ENCODE measurements around the gene LRRC4B. TPM values are rescaled to one million over a fixed set of nuclear protein-coding genes. Genes with fewer than 3 reads are reported as not detected.
A peak's percentile ranks its signal among the peaks of the same experiment; 100 is the strongest.
"Not testable (repeated sequence)": the region's sequence is repeated elsewhere in the genome, so short reads cannot be mapped to it uniquely, and the experiment has no call there.

LRRC4B gene, protein sequence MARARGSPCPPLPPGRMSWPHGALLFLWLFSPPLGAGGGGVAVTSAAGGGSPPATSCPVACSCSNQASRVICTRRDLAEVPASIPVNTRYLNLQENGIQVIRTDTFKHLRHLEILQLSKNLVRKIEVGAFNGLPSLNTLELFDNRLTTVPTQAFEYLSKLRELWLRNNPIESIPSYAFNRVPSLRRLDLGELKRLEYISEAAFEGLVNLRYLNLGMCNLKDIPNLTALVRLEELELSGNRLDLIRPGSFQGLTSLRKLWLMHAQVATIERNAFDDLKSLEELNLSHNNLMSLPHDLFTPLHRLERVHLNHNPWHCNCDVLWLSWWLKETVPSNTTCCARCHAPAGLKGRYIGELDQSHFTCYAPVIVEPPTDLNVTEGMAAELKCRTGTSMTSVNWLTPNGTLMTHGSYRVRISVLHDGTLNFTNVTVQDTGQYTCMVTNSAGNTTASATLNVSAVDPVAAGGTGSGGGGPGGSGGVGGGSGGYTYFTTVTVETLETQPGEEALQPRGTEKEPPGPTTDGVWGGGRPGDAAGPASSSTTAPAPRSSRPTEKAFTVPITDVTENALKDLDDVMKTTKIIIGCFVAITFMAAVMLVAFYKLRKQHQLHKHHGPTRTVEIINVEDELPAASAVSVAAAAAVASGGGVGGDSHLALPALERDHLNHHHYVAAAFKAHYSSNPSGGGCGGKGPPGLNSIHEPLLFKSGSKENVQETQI
- 4.6 TPM for total RNA-seq
- long read RNA-seq, partial matches to known transcripts, result 0 of 3 reads
- long read RNA-seq, other reads (novel, unspliced or antisense), result 3 of 3 reads

- no peak for ATAC-seq
- H3K9me3 ChIP-seq, result no peaks in the 10 kb centered on the region
- H3K27ac ChIP-seq, result no peak within 1 kb of the TSS
- H3K4me1 ChIP-seq, result no peaks in the 10 kb centered on the region
- intact Hi-C loops (cut with DNase I), result no loop called here
- H3K36me3 ChIP-seq, result no peaks in the 10 kb centered on the region
- TF ChIP-seq, protein P1, sequence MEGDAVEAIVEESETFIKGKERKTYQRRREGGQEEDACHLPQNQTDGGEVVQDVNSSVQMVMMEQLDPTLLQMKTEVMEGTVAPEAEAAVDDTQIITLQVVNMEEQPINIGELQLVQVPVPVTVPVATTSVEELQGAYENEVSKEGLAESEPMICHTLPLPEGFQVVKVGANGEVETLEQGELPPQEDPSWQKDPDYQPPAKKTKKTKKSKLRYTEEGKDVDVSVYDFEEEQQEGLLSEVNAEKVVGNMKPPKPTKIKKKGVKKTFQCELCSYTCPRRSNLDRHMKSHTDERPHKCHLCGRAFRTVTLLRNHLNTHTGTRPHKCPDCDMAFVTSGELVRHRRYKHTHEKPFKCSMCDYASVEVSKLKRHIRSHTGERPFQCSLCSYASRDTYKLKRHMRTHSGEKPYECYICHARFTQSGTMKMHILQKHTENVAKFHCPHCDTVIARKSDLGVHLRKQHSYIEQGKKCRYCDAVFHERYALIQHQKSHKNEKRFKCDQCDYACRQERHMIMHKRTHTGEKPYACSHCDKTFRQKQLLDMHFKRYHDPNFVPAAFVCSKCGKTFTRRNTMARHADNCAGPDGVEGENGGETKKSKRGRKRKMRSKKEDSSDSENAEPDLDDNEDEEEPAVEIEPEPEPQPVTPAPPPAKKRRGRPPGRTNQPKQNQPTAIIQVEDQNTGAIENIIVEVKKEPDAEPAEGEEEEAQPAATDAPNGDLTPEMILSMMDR (IDR thresholded peaks at IDR 0.05), result no peak
- no peak for DNase-seq
- no peak within 1 kb of the TSS for H3K4me3 ChIP-seq
- H3K27me3 ChIP-seq, result peaks cover 64% of the 10 kb centered on the region
Observed at GRCh38 chr19:50567882-50568727, at the start of gene LRRC4B. LRRC4B (minus strand) TSS chr19:50568435; CDS start chr19:50548838, 19,597 bp downstream.

DNA sequence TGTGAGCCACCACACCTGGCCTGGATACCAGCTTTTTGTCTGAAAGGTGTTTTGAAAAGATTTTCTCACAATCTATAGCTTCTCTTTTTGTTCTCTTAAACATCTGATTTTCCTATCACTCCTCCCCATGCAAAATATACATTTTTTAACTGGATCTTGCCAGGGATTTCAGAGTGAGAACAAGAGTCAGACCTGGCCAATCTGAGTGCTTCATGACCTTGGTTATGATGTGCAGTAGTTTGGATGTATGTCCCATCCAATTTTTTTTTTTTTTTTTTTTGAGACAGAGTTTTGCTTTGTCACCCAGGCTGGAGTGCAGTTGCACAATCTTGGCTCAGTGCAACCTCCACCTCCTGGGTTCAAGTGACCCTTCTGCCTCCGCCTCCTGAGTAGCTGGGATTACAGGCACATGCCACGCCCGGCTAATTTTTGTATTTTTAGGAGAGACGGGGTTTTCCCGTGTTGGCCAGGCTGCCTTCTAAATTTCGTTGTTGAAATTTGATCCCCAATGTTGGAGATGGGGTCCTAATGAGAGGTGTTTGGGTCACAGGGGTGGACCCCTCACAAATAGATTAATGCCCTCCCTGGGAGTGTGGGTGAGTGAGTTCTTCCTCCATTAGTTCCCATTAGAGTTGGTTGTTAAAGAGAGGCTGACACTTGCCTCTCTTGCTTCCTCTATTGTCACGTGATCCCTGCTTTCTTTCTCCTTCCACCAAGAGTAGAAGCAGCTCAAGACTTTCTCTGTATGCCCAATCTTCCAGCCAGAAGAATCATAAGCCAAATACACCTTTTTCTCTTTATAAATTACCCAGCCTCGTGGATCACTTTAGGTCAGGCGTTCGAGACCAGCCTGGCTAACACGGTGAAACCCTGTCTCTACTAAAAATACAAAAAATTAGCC, 44.5 kb upstream of the LRRC4B start:
- DNase-seq, ATAC-seq, H3K4me3 ChIP-seq: not testable (repeated sequence)

DNA sequence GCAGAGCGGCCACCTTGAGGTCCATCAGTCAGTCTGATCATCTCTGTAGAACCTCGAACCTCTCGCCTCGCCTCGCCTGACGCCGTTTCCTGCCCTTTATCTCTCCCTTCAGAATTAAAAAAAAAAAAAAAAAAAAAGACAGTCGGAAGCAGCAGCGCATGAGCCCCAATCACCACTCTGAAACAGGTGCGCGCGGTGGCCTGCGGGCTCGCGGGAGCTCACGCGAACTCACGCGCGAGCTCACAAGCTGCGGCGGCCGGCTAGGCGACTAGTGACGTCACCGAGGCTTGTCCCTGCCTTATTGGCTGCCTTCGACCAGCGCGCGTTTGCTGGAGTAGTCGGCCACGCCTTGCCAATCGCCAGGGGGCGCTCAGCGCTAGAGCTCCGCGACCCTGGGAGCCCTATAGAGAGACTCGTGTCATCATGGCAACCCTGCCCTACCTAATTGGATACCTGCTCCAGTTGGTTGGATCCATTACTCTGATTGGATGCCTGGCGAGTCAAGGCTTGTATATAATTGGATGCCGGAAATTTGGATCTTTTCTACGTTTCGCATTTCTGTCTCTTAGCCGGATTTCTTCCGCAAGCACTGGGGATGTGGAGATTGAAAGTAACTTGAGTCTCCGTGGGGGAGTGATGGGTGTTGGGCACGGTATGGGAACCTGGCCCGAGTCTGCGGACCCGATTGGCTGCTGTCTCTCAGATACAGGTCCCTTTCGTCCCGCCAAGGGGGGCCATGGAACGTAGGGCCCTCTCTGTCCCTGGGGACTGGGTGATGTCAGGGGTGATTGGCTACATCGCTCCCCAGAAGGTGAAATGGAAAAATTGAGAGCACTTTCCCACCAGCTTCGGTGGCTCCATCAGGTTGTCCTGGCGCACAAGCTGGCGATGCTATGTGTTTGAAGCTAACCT, 39.9 kb upstream of the LRRC4B start:
- no peaks in the 10 kb centered on the region for H3K4me1 ChIP-seq
- TF ChIP-seq, protein P1 (IDR thresholded peaks at IDR 0.05), result peak; percentile 47
- no peaks in the 10 kb centered on the region for H3K9me3 ChIP-seq
- H3K4me3 ChIP-seq, result no peak overlapping the region
- H3K27ac ChIP-seq, result no peak overlapping the region
- H3K36me3 ChIP-seq, result no peaks in the 10 kb centered on the region
- ATAC-seq, result peak; percentile 87
- H3K27me3 ChIP-seq, result no peaks in the 10 kb centered on the region
- intact Hi-C loops (cut with DNase I), result no loop called here
- peak; percentile 94 for DNase-seq

More for the DNA sequence above, 44.5 kb upstream of the LRRC4B start:
- intact Hi-C loops (cut with DNase I); H3K27me3 ChIP-seq; H3K9me3 ChIP-seq; H3K36me3 ChIP-seq; H3K27ac ChIP-seq; H3K4me1 ChIP-seq: not testable (repeated sequence)

DNA sequence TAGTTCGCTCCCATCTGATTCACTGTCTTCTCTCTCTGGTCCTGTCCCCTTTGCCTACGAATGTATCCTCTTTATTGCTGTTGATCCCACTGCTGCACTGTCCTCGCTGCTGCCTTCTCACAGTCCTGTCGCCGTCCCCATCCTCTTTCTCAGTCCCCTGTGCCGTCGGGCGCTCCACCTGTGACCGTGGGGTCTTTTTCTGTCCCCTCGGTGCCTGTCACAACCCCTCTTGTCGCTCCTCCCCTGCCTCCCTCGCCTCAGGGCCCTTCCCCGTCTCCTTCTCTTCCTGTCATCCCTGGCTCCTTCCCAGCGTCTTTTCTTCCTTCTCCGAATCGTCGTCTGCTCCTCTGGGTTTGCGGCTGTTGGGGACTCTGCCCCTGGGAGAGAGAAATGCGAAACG, 39.2 kb upstream of the LRRC4B start:
- Histone ChIP-seq H3K4me1 (no peaks in the 10 kb centered on the region), H3K9me3 (no peaks in the 10 kb centered on the region), H3K27ac (no peak overlapping the region), H3K36me3 (no peaks in the 10 kb centered on the region), H3K27me3 (peaks cover 4% of the 10 kb centered on the region), H3K4me3 (no peak overlapping the region)
- TF ChIP-seq, protein P1 (IDR thresholded peaks at IDR 0.05), result no peak
- ATAC-seq (no peak), DNase-seq (no peak)
- intact Hi-C loops (cut with DNase I), result no loop called here
